MM.1S (cell line): ENCODE data around the gene GUCD1.

Source experiments
- DNase-seq: peaks from one replicate; pipeline ENCODE4 v3.0.0-alpha.2; 2015
- H2AFZ ChIP-seq: fragments of 300-600 bp; sonication (generic); 2 replicates; pipeline ENCODE4 v1.6.0; 2016; ENCODE audit warnings: antibody characterized with exemption, low read length
- H3F3A ChIP-seq: fragments of 300-600 bp; sonication (generic); 2 replicates; pipeline ENCODE4 v1.6.1; 2016; ENCODE audit warnings: mild to moderate bottlenecking, antibody characterized with exemption, low read length, moderate library complexity, mixed read lengths; ENCODE audit not compliant: insufficient read depth
- H3K27ac ChIP-seq: fragments of 300-600 bp; sonication (generic); 2 replicates; pipeline ENCODE4 v1.5.1; 2016; ENCODE audit warnings: mild to moderate bottlenecking, low read length
- H3K27me3 ChIP-seq: fragments of 300-600 bp; sonication (generic); replicated peaks from 2 replicates; pipeline ENCODE4 v1.6.0; 2016; ENCODE audit warnings: low read length; ENCODE audit not compliant: insufficient read depth
- H3K36me3 ChIP-seq: fragments of 300-600 bp; sonication (generic); replicated peaks from 2 replicates; pipeline ENCODE4 v1.6.1; 2016; ENCODE audit warnings: mild to moderate bottlenecking, low read length, mixed read lengths; ENCODE audit not compliant: insufficient read depth
- H3K4me1 ChIP-seq: fragments of 300-600 bp; sonication (generic); 2 replicates; pipeline ENCODE4 v1.6.1; 2016; ENCODE audit warnings: low read length, mixed read lengths
- H3K4me2 ChIP-seq: fragments of 300-600 bp; sonication (generic); 2 replicates; pipeline ENCODE4 v1.6.0; 2016; ENCODE audit warnings: low read depth, low read length
- H3K4me3 ChIP-seq: fragments of 300-600 bp; sonication (generic); 2 replicates; pipeline ENCODE4 v1.5.1; 2016; ENCODE audit warnings: low read length, mixed read lengths
- H3K79me2 ChIP-seq: fragments of 300-600 bp; sonication (generic); 2 replicates; pipeline ENCODE4 v1.6.1; 2016; ENCODE audit warnings: mixed run types, low read length, mixed read lengths
- H3K9ac ChIP-seq: fragments of 300-600 bp; sonication (generic); 2 replicates; pipeline ENCODE4 v1.6.1; 2016; ENCODE audit warnings: low read length, mixed read lengths
- H3K9me2 ChIP-seq: fragments of 300-600 bp; sonication (generic); replicated peaks from 2 replicates; pipeline ENCODE4 v1.6.1; 2016; ENCODE audit warnings: mild to moderate bottlenecking, low read length, mixed read lengths; ENCODE audit not compliant: insufficient read depth
- H3K9me3 ChIP-seq: fragments of 300-600 bp; sonication (generic); replicated peaks from 2 replicates; pipeline ENCODE4 v1.6.1; 2016; ENCODE audit warnings: mild to moderate bottlenecking, low read length, mixed read lengths; ENCODE audit not compliant: insufficient read depth
- H4K20me1 ChIP-seq: fragments of 300-600 bp; sonication (generic); 2 replicates; pipeline ENCODE4 v1.6.1; 2016; ENCODE audit warnings: mild to moderate bottlenecking, low read length, moderate library complexity, mixed read lengths; ENCODE audit not compliant: insufficient read depth
- CTCF ChIP-seq: fragments of 300-600 bp; sonication (generic); IDR thresholded peaks from 2 replicates; pipeline ENCODE4 v1.5.1; 2016; ENCODE audit warnings: antibody characterized with exemption, low read length, mixed read lengths
- EZH2 ChIP-seq: fragments of 300-600 bp; sonication (generic); optimal IDR thresholded peaks from 2 replicates; pipeline ENCODE3; 2017; ENCODE audit warnings: low read depth, mild to moderate bottlenecking, antibody characterized with exemption, low read length, mixed read lengths
- EZH2phosphoT487 ChIP-seq: fragments of 300-600 bp; sonication (generic); IDR thresholded peaks from 2 replicates; pipeline ENCODE4 v1.6.1; 2018; ENCODE audit warnings: antibody characterized with exemption, low read length

GUCD1 gene

GRCh38 chr22:24571266-24571665 lies 16.3 kb upstream of the GUCD1 start:
- H3K4me1 ChIP-seq = no peaks in the 10 kb centered on the region
- DNase-seq = no peak
- H2AFZ ChIP-seq = no peak overlapping the region
- H4K20me1 ChIP-seq = peaks cover 6% of the 10 kb centered on the region; the same call in 1 of the 2 replicates
- no peaks in the 10 kb centered on the region for H3K27me3 ChIP-seq
- no peaks in the 10 kb centered on the region for H3K9me2 ChIP-seq
- H3K4me2 ChIP-seq = no peak overlapping the region
- TF ChIP-seq CTCF = no peak
- no peak for TF ChIP-seq EZH2phosphoT487
- no peak for TF ChIP-seq EZH2
- H3F3A ChIP-seq = 0 out of 2 replicates have a peak, but pooled peaks cover 4% of the 10 kb centered on the region
- H3K79me2 ChIP-seq = peaks cover 36% of the 10 kb centered on the region
- peaks cover 6% of the 10 kb centered on the region for H3K36me3 ChIP-seq
- no peak overlapping the region for H3K9ac ChIP-seq
- H3K27ac ChIP-seq = no peak overlapping the region
- no peaks in the 10 kb centered on the region for H3K9me3 ChIP-seq
- H3K4me3 ChIP-seq = no peak overlapping the region

GRCh38 chr22:24567668-24568067 lies 12.7 kb upstream of the GUCD1 start:
- no peak overlapping the region for H2AFZ ChIP-seq
- no peak for DNase-seq
- TF ChIP-seq CTCF = no peak
- no peak for TF ChIP-seq EZH2
- no peak for TF ChIP-seq EZH2phosphoT487
- H3K4me2 ChIP-seq = no peak overlapping the region
- no peak overlapping the region for H3K4me3 ChIP-seq
- no peak overlapping the region for H3K27ac ChIP-seq
- H3F3A ChIP-seq = no peaks in the 10 kb centered on the region; the same call in 1 of the 2 replicates
- no peaks in the 10 kb centered on the region; the same call in 1 of the 2 replicates for H3K4me1 ChIP-seq
- H3K36me3 ChIP-seq = peaks cover 6% of the 10 kb centered on the region
- peaks cover 72% of the 10 kb centered on the region for H3K79me2 ChIP-seq
- no peaks in the 10 kb centered on the region for H3K9me3 ChIP-seq
- H3K9me2 ChIP-seq = no peaks in the 10 kb centered on the region
- H3K27me3 ChIP-seq = no peaks in the 10 kb centered on the region
- H3K9ac ChIP-seq = no peak overlapping the region
- peaks cover 34% of the 10 kb centered on the region for H4K20me1 ChIP-seq

GRCh38 chr22:24566899-24567511 lies 12.1 kb upstream of the GUCD1 start:
- no peaks in the 10 kb centered on the region for H3K9me2 ChIP-seq
- H3K9ac ChIP-seq = no peak overlapping the region
- no peaks in the 10 kb centered on the region for H3K27me3 ChIP-seq
- peaks cover 7% of the 10 kb centered on the region for H3K36me3 ChIP-seq
- no peaks in the 10 kb centered on the region; the same call in 1 of the 2 replicates for H3F3A ChIP-seq
- no peaks in the 10 kb centered on the region; the same call in 1 of the 2 replicates for H3K4me1 ChIP-seq
- H3K4me2 ChIP-seq = no peak overlapping the region
- H2AFZ ChIP-seq = no peak overlapping the region
- peaks cover 79% of the 10 kb centered on the region for H3K79me2 ChIP-seq
- H4K20me1 ChIP-seq = peaks cover 36% of the 10 kb centered on the region
- no peak for DNase-seq
- TF ChIP-seq CTCF = no peak
- no peak for TF ChIP-seq EZH2phosphoT487
- TF ChIP-seq EZH2 = no peak
- H3K9me3 ChIP-seq = no peaks in the 10 kb centered on the region
- H3K27ac ChIP-seq = no peak overlapping the region
- no peak overlapping the region for H3K4me3 ChIP-seq
